Measurements from ENCODE around the gene PRXL2A. TPM values are rescaled to one million over a fixed set of nuclear protein-coding genes. Genes with fewer than 3 reads are reported as not detected.

PRXL2A gene
- total and polyA plus RNA-seq, 2 experiments from 2014 or later = 31.8 to 51.7 TPM

GRCh38 chr10:80441831-80442230 is 33.5 kb downstream of the PRXL2A start:
- TF ChIP-seq NANOG (IDR thresholded peaks at IDR 0.05; ENCODE audit: borderline replicate concordance) (no peak), ZNF462 (CRISPR knock-in tag; IDR thresholded peaks at IDR 0.05) (no peak), ZNF114 (CRISPR knock-in tag; IDR thresholded peaks at IDR 0.05) (no peak), CREB1 (CRISPR knock-in tag; IDR thresholded peaks at IDR 0.05; ENCODE audit: low read depth) (no peak), ETS1 (IDR thresholded peaks at IDR 0.05) (no peak), JUNB (IDR thresholded peaks at IDR 0.05; ENCODE audit: unreplicated experiment) (no peak), POLR2AphosphoS5 (IDR thresholded peaks at IDR 0.05; ENCODE audit: low read depth) (no peak), ZNF331 (CRISPR knock-in tag; IDR thresholded peaks at IDR 0.05; ENCODE audit: low read depth) (no peak), REST (IDR thresholded peaks at IDR 0.05; ENCODE audit: unreplicated experiment) (no peak), CTCF (conservative IDR thresholded peaks at IDR 0.05; ENCODE audit: low read depth in 2 of 2) (no peak), EZH2phosphoT487 (IDR thresholded peaks at IDR 0.05; ENCODE audit: unreplicated experiment) (no peak), STAT1 (IDR thresholded peaks at IDR 0.05; ENCODE audit: unreplicated experiment) (no peak), EZH2 (IDR thresholded peaks at IDR 0.05; ENCODE audit: low read depth, unreplicated experiment) (no peak)
- DNase-seq (ENCODE audit: low spot score) = no peak
- H3K36me3 ChIP-seq (ENCODE audit: insufficient read depth) = no peaks in the 10 kb centered on the region
- peaks cover 26% of the 10 kb centered on the region for H3K4me1 Mint-ChIP-seq
- H3K9me2 ChIP-seq (ENCODE audit: insufficient read depth) = no peaks in the 10 kb centered on the region
- no peaks in the 10 kb centered on the region for H3K9me3 Mint-ChIP-seq
- H3K27me3 Mint-ChIP-seq (ENCODE audit: insufficient read depth, low read depth, poor library complexity) = peaks cover 7% of the 10 kb centered on the region
- no peak overlapping the region for H3K4me3 Mint-ChIP-seq
- no peak overlapping the region for H2AFZ ChIP-seq
- no peaks in the 10 kb centered on the region for H3F3A ChIP-seq (replicated peaks; ENCODE audit: low read depth)
- no peaks in the 10 kb centered on the region for H3K27me3 ChIP-seq (ENCODE audit: insufficient read depth)
- H3K27ac ChIP-seq (ENCODE audit: low read depth) = no peak overlapping the region
- no peaks in the 10 kb centered on the region for H4K20me1 ChIP-seq (replicated peaks; ENCODE audit: insufficient read depth)
- ATAC-seq = no peak
- no peaks in the 10 kb centered on the region for H3K79me2 ChIP-seq (replicated peaks; ENCODE audit: insufficient read depth)
- H3K4me3 ChIP-seq = no peak overlapping the region
- H3K4me2 ChIP-seq = no peak overlapping the region
- H3K4me1 ChIP-seq (ENCODE audit: insufficient read depth) = peaks cover 7% of the 10 kb centered on the region
- H3K36me3 Mint-ChIP-seq (ENCODE audit: low read depth) = no peaks in the 10 kb centered on the region; the same call in 2 of the 3 replicates
- H3K27ac Mint-ChIP-seq = no peak overlapping the region

All from GM23338 (cell line).